Thymus (tissue), 11 donors: ENCODE measurements around the gene SLC26A4. TPM values are rescaled to one million over a fixed set of nuclear protein-coding genes. Genes with fewer than 3 reads are reported as not detected.

Experiments
- DNase-seq, 9 donors: peaks; one replicate each; pipeline ENCODE4 v3.0.0-alpha.2; 2013; ENCODE audit warnings: low spot score in 9 of 9, low read depth in 6 of 9, missing footprints in 1 of 9
- H3K27ac ChIP-seq, 2 donors: one replicate each; pipeline ENCODE4 v1.5.1; 2013; ENCODE audit warnings: control low read depth in 1 of 2, low read depth in 1 of 2, low read length in 1 of 2, mild to moderate bottlenecking in 1 of 2, moderate library complexity in 1 of 2
- H3K27me3 ChIP-seq, 2 donors: one replicate each; pipeline ENCODE4 v1.5.1; 2013; ENCODE audit warnings: low read length in 1 of 2; ENCODE audit not compliant: control insufficient read depth in 2 of 2, insufficient read depth in 1 of 2
- H3K36me3 ChIP-seq, 2 donors: one replicate each; pipeline ENCODE4 v1.5.1; 2013; ENCODE audit warnings: low read length in 1 of 2, mild to moderate bottlenecking in 1 of 2, moderate library complexity in 1 of 2; ENCODE audit not compliant: control insufficient read depth in 2 of 2, insufficient read depth in 2 of 2
- H3K4me1 ChIP-seq, 2 donors: one replicate each; pipeline ENCODE4 v1.5.1; 2013; ENCODE audit warnings: low read length in 2 of 2; ENCODE audit not compliant: control insufficient read depth in 2 of 2, insufficient read depth in 2 of 2
- H3K4me3 ChIP-seq, 2 donors: one replicate each; pipeline ENCODE4 v1.5.1; 2013; ENCODE audit warnings: low read length in 2 of 2, control low read depth in 1 of 2, mild to moderate bottlenecking in 1 of 2
- H3K9me3 ChIP-seq, 2 donors: one replicate each; pipeline ENCODE4 v1.5.1; 2013; ENCODE audit warnings: low read length in 1 of 2, mild to moderate bottlenecking in 1 of 2; ENCODE audit not compliant: control insufficient read depth in 2 of 2, insufficient read depth in 1 of 2
- WGBS: extraction: QIAGEN DNeasy Blood & Tissue Kit; methylation state at CpG from one replicate; pipeline ENCODE4 v1.1.7; 2013; 5-methylcytosine and 5-hydroxymethylcytosine counted together
- polyA plus RNA-seq: library from polyadenylated mRNA; stranded (reverse); fragments of 200-250 nt; gene quantifications from one replicate; pipeline ENCODE4 v1.2.3, GENCODE V29; 2013
- total RNA-seq: library from RNA; stranded (reverse); fragments of 120-200 nt; gene quantifications from one replicate; pipeline ENCODE4 v1.2.4, GENCODE V29; 2013
- donor health status: healthy.

SLC26A4 gene
- total and polyA plus RNA-seq, 2 donors = 0.14 to 0.39 TPM

DNA sequence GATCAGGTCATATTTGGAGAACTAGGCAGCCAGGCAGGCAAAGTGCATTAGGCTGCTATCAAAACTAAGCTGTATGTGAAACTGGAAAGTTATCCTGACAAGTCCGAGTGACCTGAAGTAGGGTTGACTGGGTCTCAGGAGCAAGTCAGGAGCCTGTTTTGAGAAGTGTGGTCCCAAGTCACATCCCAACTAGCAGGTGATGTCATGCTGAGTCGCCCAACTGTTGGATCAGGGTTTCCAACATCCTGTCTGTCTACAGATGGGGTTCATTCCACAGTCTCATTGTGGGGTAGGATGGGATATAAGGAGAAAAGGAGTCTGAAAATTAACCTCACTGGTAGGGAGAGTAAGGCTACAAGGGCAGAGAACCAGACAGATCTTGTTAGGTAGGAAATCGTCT lies 27.0 kb downstream of the SLC26A4 start:
- Histone ChIP-seq H3K4me3 (no peak overlapping the region), H3K27ac (no peak overlapping the region), H3K36me3 (no peaks in the 10 kb centered on the region), H3K4me1 (peaks cover 0 to 11% of the 10 kb centered on the region in 2 donors), H3K27me3 (no peaks in the 10 kb centered on the region), H3K9me3 (no peaks in the 10 kb centered on the region)
- 79% methylated on average over 3 of the region's 3 CpGs for WGBS
- no peak for DNase-seq

DNA sequence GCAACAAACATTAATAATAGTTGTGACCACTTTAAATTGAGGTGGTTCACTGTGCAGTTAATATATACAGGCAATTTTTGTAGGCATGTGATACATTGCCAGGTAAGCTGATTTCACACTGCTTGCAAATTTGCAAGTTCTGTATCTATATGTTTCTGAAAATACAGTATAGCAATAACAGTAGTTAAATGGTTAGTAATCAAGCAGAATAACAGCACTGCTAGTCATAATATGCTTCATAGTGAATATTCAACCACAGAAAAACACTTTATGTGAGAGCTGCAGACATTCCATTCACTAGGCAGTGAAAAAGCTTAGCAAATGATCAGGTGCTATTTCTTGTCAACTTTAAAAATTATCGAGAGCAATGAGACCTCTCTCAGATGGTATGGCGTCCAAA lies 28.9 kb downstream of the SLC26A4 start:
- Histone ChIP-seq H3K4me3 (no peak overlapping the region), H3K36me3 (no peaks in the 10 kb centered on the region), H3K9me3 (no peaks in the 10 kb centered on the region), H3K27me3 (no peaks in the 10 kb centered on the region), H3K27ac (no peak overlapping the region), H3K4me1 (peaks cover 0 to 11% of the 10 kb centered on the region in 2 donors)
- no peak for DNase-seq
- WGBS = 98% methylated on average over 2 of the region's 2 CpGs

DNA sequence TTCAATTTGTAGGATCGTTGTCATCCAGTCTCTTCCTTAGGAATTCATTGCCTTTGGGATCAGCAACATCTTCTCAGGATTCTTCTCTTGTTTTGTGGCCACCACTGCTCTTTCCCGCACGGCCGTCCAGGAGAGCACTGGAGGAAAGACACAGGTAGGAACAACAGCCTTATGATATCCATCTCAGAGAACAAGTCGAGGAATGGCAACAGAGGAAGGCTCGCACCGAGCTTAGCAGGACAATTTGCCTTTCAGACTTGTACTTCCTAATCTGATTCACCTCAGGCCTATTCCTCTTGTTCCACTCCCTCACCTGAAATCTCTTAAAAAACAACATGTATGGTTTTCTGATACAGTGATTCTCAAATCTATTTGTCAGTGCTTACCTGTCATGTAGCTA lies 29.5 kb downstream of the SLC26A4 start:
- 95% methylated on average over 7 of the region's 7 CpGs for WGBS
- no peak for DNase-seq

DNA sequence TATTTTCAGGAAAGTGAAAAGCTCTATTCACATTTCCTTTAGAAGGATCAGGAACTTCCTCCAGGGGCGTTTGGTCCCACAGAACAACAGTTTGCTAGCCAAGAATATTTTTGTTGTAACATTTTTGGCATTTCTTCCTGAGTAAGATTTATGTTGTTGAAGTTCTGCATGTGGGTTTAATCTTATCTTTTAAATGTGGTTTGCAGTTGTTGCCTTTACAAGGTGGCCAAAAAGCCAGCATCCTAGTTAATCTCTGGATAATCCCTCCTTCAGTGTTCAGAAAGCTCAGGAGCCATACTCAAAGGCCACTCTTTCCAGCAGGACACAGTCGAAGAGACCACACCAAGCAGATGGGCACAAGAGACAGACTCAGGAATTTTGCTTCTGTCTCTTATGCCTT lies 30.0 kb downstream of the SLC26A4 start:
- no peaks in the 10 kb centered on the region for H3K27me3 ChIP-seq
- no peak overlapping the region for H3K4me3 ChIP-seq
- H3K4me1 ChIP-seq = peaks cover 0 to 4% of the 10 kb centered on the region in 2 donors
- WGBS = 43% methylated on average over 2 of the region's 2 CpGs
- no peak for DNase-seq
- no peak overlapping the region for H3K27ac ChIP-seq
- no peaks in the 10 kb centered on the region for H3K36me3 ChIP-seq
- no peaks in the 10 kb centered on the region for H3K9me3 ChIP-seq

More for the DNA sequence above, 29.5 kb downstream of the SLC26A4 start:
- H3K36me3 ChIP-seq = no peaks in the 10 kb centered on the region
- H3K4me1 ChIP-seq = peaks cover 0 to 7% of the 10 kb centered on the region in 2 donors
- no peaks in the 10 kb centered on the region for H3K9me3 ChIP-seq
- no peak overlapping the region for H3K27ac ChIP-seq
- no peak overlapping the region for H3K4me3 ChIP-seq
- H3K27me3 ChIP-seq = no peaks in the 10 kb centered on the region

DNA sequence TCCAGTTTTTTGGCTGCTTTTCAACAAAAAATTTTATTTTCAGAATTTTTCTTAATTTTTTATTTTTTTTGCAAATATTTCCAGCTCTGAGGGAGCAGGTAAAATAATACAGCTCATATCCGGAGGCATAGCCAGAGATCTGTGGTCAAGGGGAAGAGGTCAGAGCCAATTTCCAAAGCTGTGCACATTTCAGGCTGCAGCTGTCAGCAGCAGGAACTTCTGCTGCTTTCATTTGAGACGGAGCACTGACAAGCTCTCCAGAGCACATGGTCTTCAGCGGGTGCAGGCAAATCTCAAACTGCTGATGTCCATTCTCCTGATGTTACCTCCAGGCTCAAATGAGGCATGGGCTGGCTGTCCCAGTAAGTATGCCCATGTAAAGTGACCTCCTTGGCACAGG lies 31.1 kb downstream of the SLC26A4 start:
- no peak for DNase-seq
- Histone ChIP-seq H3K27me3 (no peaks in the 10 kb centered on the region), H3K4me3 (no peak overlapping the region), H3K36me3 (no peaks in the 10 kb centered on the region), H3K9me3 (no peaks in the 10 kb centered on the region), H3K27ac (no peak overlapping the region), H3K4me1 (peaks cover 0 to 1% of the 10 kb centered on the region in 2 donors)
- 22% methylated on average over 3 of the region's 3 CpGs for WGBS

DNA sequence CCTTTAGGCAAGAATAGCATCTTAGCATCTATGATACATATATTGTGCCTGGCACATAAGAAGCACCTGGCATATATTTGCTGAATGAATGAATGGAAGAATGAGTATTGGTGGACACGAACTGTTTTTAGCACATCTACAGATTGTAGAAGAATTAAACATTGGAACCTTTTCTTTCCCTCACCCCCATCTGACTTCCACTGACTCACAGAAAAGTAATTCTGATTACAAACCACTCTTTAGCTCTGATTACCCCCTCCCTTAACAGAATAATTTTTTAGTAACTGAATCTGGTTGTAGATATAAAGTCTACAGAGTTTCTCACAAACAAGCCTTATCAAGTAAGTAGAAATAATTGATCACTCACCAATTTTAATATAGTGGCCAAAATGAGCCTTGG lies 31.9 kb downstream of the SLC26A4 start:
- WGBS = 97% methylated on average over 1 of the region's 1 CpG
- no peak for DNase-seq
- H3K9me3 ChIP-seq = no peaks in the 10 kb centered on the region
- no peak overlapping the region for H3K4me3 ChIP-seq
- no peaks in the 10 kb centered on the region for H3K36me3 ChIP-seq
- H3K27ac ChIP-seq = no peak overlapping the region
- H3K4me1 ChIP-seq = no peaks in the 10 kb centered on the region
- no peaks in the 10 kb centered on the region for H3K27me3 ChIP-seq

DNA sequence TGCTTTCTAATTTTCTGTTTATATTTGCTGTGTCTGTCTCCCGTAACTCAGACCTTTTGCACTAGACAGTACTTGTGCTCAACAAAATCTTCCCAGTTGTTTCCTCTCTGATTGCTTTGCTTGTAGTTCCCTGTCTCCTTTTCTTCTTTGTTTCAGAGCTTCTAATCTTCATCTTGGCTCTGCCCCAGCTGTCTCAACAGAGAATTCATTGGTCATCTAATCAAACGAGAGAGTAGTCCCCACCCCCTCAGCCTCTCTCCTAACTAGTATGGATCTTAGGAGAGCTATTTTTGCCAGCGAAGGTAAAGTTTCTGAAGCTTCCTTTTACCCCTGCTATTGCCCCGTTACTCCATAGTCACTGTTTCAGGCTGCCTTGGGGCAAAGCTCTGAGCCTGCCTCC lies 32.8 kb downstream of the SLC26A4 start:
- no peaks in the 10 kb centered on the region for H3K4me1 ChIP-seq
- no peaks in the 10 kb centered on the region for H3K9me3 ChIP-seq
- no peaks in the 10 kb centered on the region for H3K36me3 ChIP-seq
- H3K27me3 ChIP-seq = no peaks in the 10 kb centered on the region
- WGBS = 91% methylated on average over 4 of the region's 4 CpGs
- H3K4me3 ChIP-seq = no peak overlapping the region
- DNase-seq = no peak
- no peak overlapping the region for H3K27ac ChIP-seq

DNA sequence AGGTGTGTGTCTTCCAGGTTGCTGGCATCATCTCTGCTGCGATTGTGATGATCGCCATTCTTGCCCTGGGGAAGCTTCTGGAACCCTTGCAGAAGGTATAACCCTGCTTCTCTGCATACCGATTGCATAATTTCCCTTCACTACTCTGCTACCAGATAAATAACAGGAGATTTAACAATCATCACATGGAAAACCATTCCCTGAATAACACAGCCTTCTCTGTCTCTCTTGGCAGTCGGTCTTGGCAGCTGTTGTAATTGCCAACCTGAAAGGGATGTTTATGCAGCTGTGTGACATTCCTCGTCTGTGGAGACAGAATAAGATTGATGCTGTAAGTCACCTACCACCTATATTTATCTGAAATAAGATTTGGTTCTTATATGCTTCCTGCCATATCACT lies 33.8 kb downstream of the SLC26A4 start:
- H3K9me3 ChIP-seq = no peaks in the 10 kb centered on the region
- no peak for DNase-seq
- H3K27ac ChIP-seq = no peak overlapping the region
- H3K27me3 ChIP-seq = no peaks in the 10 kb centered on the region
- WGBS = 93% methylated on average over 5 of the region's 5 CpGs
- H3K36me3 ChIP-seq = no peaks in the 10 kb centered on the region
- H3K4me3 ChIP-seq = no peak overlapping the region
- H3K4me1 ChIP-seq = no peaks in the 10 kb centered on the region

DNA sequence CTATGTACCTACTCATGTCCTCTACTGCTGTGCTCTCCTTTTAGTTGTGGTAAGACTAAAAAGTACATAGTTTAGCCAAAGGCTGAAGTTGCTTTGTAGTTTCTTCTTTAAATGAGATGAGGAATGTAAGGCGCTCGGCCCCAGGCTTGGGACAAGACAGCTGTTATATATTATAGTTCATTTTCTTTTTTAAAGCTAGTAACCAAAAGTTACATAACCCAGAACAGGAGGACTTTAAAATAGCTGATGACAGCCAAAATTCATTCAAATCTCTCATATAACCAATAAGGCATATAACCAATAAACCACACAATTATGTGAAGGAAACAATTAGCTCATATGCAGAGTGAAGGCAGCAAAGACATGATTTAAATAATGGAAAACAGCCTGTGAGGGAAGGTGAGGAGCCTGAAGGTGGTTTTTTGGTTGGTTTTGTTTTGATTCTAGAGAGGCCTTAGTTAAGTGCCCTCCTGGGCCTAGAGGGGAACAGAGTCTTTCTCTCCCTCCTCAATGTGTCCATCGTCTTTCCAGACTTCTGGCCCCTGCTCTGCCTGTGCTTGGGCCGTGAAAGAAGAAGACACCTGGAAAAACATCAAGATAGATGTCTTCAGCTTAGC lies 35.8 kb downstream of the SLC26A4 start:
- no peaks in the 10 kb centered on the region for H3K36me3 ChIP-seq
- no peak overlapping the region for H3K4me3 ChIP-seq
- no peak overlapping the region for H3K27ac ChIP-seq
- H3K4me1 ChIP-seq = no peaks in the 10 kb centered on the region
- WGBS = 98% methylated on average over 4 of the region's 4 CpGs
- DNase-seq = no peak
- H3K27me3 ChIP-seq = no peaks in the 10 kb centered on the region
- H3K9me3 ChIP-seq = no peaks in the 10 kb centered on the region
